ENCODE results near the gene RAPGEF1.

RAPGEF1 gene

GRCh38 chr9:131728961-131729360 lies 10.9 kb downstream of the RAPGEF1 start:
- TF ChIP-seq TAF1 (IDR thresholded peaks at IDR 0.05; ENCODE audit: borderline replicate concordance, insufficient read depth, low read length) (no peak), POLR2AphosphoS5 (IDR thresholded peaks at IDR 0.05; ENCODE audit: low read depth, low read length) (no peak), SIN3A (IDR thresholded peaks at IDR 0.05; ENCODE audit: borderline replicate concordance, insufficient read depth, low read length) (no peak), REST (IDR thresholded peaks at IDR 0.05; ENCODE audit: insufficient read depth in 1 of 2, low read depth in 2 of 2, low read length in 2 of 2) (no peak), FOXP2 (optimal IDR thresholded peaks at IDR 0.05; ENCODE audit: borderline replicate concordance, extremely low read depth, extremely low read length, insufficient read depth) (no peak)

DNA sequence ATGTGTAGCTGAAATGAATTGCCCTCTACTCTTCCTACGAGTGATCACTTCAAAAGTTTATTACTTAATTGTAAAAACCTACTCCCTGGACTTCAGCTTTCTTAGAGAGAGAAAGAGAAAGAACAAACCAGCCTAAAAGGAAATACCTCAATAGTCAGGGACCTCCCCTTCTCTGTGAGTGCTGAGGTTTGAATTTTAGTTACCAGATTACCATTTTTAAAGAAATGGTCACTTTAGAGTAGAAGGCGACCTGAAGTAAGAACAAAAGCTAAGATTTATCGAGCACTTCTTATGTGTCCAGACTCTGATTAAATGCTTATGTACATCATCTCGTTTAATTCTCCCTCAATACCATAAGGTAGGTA lies 11.3 kb downstream of the RAPGEF1 start:
- TF ChIP-seq REST (IDR thresholded peaks at IDR 0.05; ENCODE audit: insufficient read depth in 1 of 2, low read depth in 2 of 2, low read length in 2 of 2) = no peak
- TF ChIP-seq TAF1 (IDR thresholded peaks at IDR 0.05; ENCODE audit: borderline replicate concordance, insufficient read depth, low read length) = no peak
- no peak for TF ChIP-seq SIN3A (IDR thresholded peaks at IDR 0.05; ENCODE audit: borderline replicate concordance, insufficient read depth, low read length)
- TF ChIP-seq POLR2AphosphoS5 (IDR thresholded peaks at IDR 0.05; ENCODE audit: low read depth, low read length) = no peak
- no peak for TF ChIP-seq FOXP2 (optimal IDR thresholded peaks at IDR 0.05; ENCODE audit: borderline replicate concordance, extremely low read depth, extremely low read length, insufficient read depth)

- TF ChIP-seq REST (IDR thresholded peaks at IDR 0.05; ENCODE audit: insufficient read depth in 1 of 2, low read depth in 2 of 2, low read length in 2 of 2) = no peak
- no peak for TF ChIP-seq POLR2AphosphoS5 (IDR thresholded peaks at IDR 0.05; ENCODE audit: low read depth, low read length)
- TF ChIP-seq SIN3A (IDR thresholded peaks at IDR 0.05; ENCODE audit: borderline replicate concordance, insufficient read depth, low read length) = no peak
- no peak for TF ChIP-seq TAF1 (IDR thresholded peaks at IDR 0.05; ENCODE audit: borderline replicate concordance, insufficient read depth, low read length)
- TF ChIP-seq FOXP2 (optimal IDR thresholded peaks at IDR 0.05; ENCODE audit: borderline replicate concordance, extremely low read depth, extremely low read length, insufficient read depth) = no peak
Measured at GRCh38 chr9:131727795-131728545, 11.9 kb downstream of the RAPGEF1 start.

DNA sequence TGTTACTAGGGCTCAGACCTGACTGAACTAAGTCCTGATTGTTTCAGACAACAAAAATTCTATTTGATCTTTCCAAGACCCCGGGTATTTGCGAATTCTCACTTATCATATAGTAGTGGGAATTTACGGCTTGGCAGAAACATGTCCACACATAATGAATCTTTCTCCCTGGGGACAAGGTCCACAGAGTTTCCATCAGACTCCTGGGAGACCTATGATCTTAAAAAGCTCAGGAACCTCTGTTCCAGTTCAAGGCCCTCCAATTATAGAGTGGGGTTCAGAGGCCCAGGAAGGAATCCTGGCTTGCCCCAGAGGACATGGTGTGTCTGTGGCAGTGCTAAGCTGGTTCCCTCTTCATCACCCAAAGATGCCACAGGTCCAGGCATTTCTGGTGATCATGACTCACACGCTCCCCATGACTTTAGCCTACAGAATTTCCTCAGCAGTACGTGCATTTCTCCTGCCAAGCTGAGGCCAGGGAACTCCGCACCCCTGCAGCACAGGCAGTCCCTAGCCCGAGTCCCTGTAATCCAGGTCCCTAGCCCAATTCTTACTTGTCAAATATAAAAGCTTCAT lies 12.6 kb downstream of the RAPGEF1 start:
- TF ChIP-seq SIN3A (IDR thresholded peaks at IDR 0.05; ENCODE audit: borderline replicate concordance, insufficient read depth, low read length) = no peak
- TF ChIP-seq TAF1 (IDR thresholded peaks at IDR 0.05; ENCODE audit: borderline replicate concordance, insufficient read depth, low read length) = no peak
- no peak for TF ChIP-seq FOXP2 (optimal IDR thresholded peaks at IDR 0.05; ENCODE audit: borderline replicate concordance, extremely low read depth, extremely low read length, insufficient read depth)
- TF ChIP-seq REST (IDR thresholded peaks at IDR 0.05; ENCODE audit: insufficient read depth in 1 of 2, low read depth in 2 of 2, low read length in 2 of 2) = no peak
- no peak for TF ChIP-seq POLR2AphosphoS5 (IDR thresholded peaks at IDR 0.05; ENCODE audit: low read depth, low read length)
